ENCODE measurements around the gene MPC2. TPM values are rescaled to one million over a fixed set of nuclear protein-coding genes. Genes with fewer than 3 reads are reported as not detected.

Gene MPC2
- total RNA-seq (2022; extraction: Qiagen RNA extraction), result 39.6 to 80.5 TPM (median 74.2 TPM) in 5 replicates

GRCh38 chr1:167936930-167937708 lies at the start of gene MPC2:
Gene MPC2 (minus strand): TSS chr1:167937072. CDS start chr1:167935841, 1,231 bp downstream.

GRCh38 chr1:167936068-167936929 lies 573 bp downstream of the MPC2 start, which contains the start of gene DCAF6:
Gene DCAF6 (plus strand): TSS chr1:167936683. CDS start chr1:167936912, 229 bp downstream.

GRCh38 chr1:167913895-167914496 lies 22.9 kb downstream of the MPC2 start, which contains the start of gene ADCY10:
Gene ADCY10 (minus strand): TSS chr1:167914134. CDS start chr1:167905140, 8,994 bp downstream.

Other genes starting within 250 kb of the MPC2 start
- 104 to 126 TPM (median 114 TPM) in 5 replicates for gene MPZL1, start 215.1 kb downstream of the MPC2 start, total RNA-seq (2022; extraction: Qiagen RNA extraction)
- 0.03 to 0.38 TPM (median 0.10 TPM) in 3 of 5 replicates, not detected in the others for gene ADCY10, start 22.9 kb downstream of the MPC2 start, total RNA-seq (2022; extraction: Qiagen RNA extraction)
- 23.8 to 30.3 TPM (median 25.4 TPM) in 5 replicates for gene DCAF6, start 389 bp downstream of the MPC2 start, total RNA-seq (2022; extraction: Qiagen RNA extraction)
- 10.6 to 19.0 TPM (median 15.0 TPM) in 5 replicates for gene GPR161, start 199.9 kb upstream of the MPC2 start, total RNA-seq (2022; extraction: Qiagen RNA extraction)
- gene TIPRL, start 241.9 kb upstream of the MPC2 start, total RNA-seq (2022; extraction: Qiagen RNA extraction), result 27.1 to 38.9 TPM (median 33.8 TPM) in 5 replicates

Measured in A549 treated with Hydrocortisone at 1 μM for 4 hours (cell line).